NCI-H2227 (cell line): Measurements from ENCODE around the gene RAD51C.
A peak's percentile ranks its signal among the peaks of the same experiment; 100 is the strongest.
"Not testable (repeated sequence)": the region's sequence is repeated elsewhere in the genome, so short reads cannot be mapped to it uniquely, and the experiment has no call there.

Source experiments
- DNase-seq: peaks from one replicate; lab custom pipeline; 2025; ENCODE audit not compliant: unreplicated experiment; lab: John Stamatoyannopoulos, UW

The RAD51C gene

GRCh38 chr17:58734040-58734439 is 41.6 kb downstream of the RAD51C start:
- DNase-seq: no peak

- no peak for DNase-seq
Measured at GRCh38 chr17:58734811-58735210, 42.4 kb downstream of the RAD51C start.

GRCh38 chr17:58741121-58741625 is 48.8 kb downstream of the RAD51C start:
- DNase-seq: no peak

- DNase-seq: no peak
Measured at GRCh38 chr17:58747674-58748073, 55.3 kb downstream of the RAD51C start.

GRCh38 chr17:58749627-58750026 is 57.2 kb downstream of the RAD51C start:
- not testable (repeated sequence) for DNase-seq

- DNase-seq: no peak
Measured at GRCh38 chr17:58753026-58753425, 60.6 kb downstream of the RAD51C start.

- DNase-seq: peak; percentile 51
Measured at GRCh38 chr17:58755269-58755576, 62.8 kb downstream of the RAD51C start.

GRCh38 chr17:58755577-58756245 is 63.3 kb downstream of the RAD51C start, which contains the start of gene PPM1E:
Gene PPM1E (plus strand): TSS chr17:58755854.
- peak; percentile 99 for DNase-seq

GRCh38 chr17:58756246-58757161 is 64.1 kb downstream of the RAD51C start:
- peak; percentile 59 for DNase-seq

- no peak for DNase-seq
Measured at GRCh38 chr17:58757162-58757613, 64.8 kb downstream of the RAD51C start.

- DNase-seq: no peak
Measured at GRCh38 chr17:58758890-58759289, 66.5 kb downstream of the RAD51C start.

GRCh38 chr17:58759522-58759921 is 67.1 kb downstream of the RAD51C start:
- DNase-seq: no peak

GRCh38 chr17:58760248-58760647 is 67.8 kb downstream of the RAD51C start:
- no peak for DNase-seq

- no peak for DNase-seq
Measured at GRCh38 chr17:58763263-58763662, 70.9 kb downstream of the RAD51C start.

- DNase-seq: no peak
Measured at GRCh38 chr17:58764373-58764772, 72.0 kb downstream of the RAD51C start.

GRCh38 chr17:58778482-58778881 is 86.1 kb downstream of the RAD51C start:
- not testable (repeated sequence) for DNase-seq

GRCh38 chr17:58779446-58779845 is 87.0 kb downstream of the RAD51C start:
- no peak for DNase-seq

- DNase-seq: peak; percentile 56
Measured at GRCh38 chr17:58783380-58783779, 91.0 kb downstream of the RAD51C start.

GRCh38 chr17:58785097-58785496 is 92.7 kb downstream of the RAD51C start:
- no peak for DNase-seq
